Thoracic aorta (tissue), 2 donors: Measurements from ENCODE around the gene FRMD8. TPM values are rescaled to one million over a fixed set of nuclear protein-coding genes. Genes with fewer than 3 reads are reported as not detected.

ENCODE experiments used
- ATAC-seq: fragments of 150-250 bp; one replicate; pipeline ENCODE4 v1.8.0; 2017; ENCODE audit warnings: low read depth; ENCODE audit not compliant: insufficient number of reproducible peaks, low FRiP score
- DNase-seq: peaks from one replicate; pipeline ENCODE4 v3.0.0-alpha.2; 2020; ENCODE audit warnings: low spot score
- H3K27ac ChIP-seq, 2 donors: fragments of 200-600 bp; sonication (generic); 1 replicate in 1 of 2; 2 replicates in 1 of 2; pipeline ENCODE4 v1.5.1; 2016; ENCODE audit warnings: mild to moderate bottlenecking in 2 of 2, moderate library complexity in 2 of 2
- H3K27me3 ChIP-seq: fragments of 200-600 bp; sonication (generic); replicated peaks from 2 replicates; pipeline ENCODE4 v1.6.0; 2016; ENCODE audit warnings: mild to moderate bottlenecking; ENCODE audit not compliant: insufficient read depth
- H3K36me3 ChIP-seq: fragments of 200-600 bp; sonication (generic); one replicate; pipeline ENCODE4 v1.5.1; 2016
- H3K4me1 ChIP-seq, 2 donors: fragments of 200-600 bp; sonication (generic); 1 replicate in 1 of 2; 2 replicates in 1 of 2; pipeline versions ENCODE4 v1.5.1 to v1.6.0; 2016; ENCODE audit warnings: low read depth in 2 of 2, mild to moderate bottlenecking in 1 of 2; ENCODE audit not compliant: control insufficient read depth in 1 of 2
- H3K4me3 ChIP-seq: fragments of 200-600 bp; sonication (generic); 2 replicates; pipeline ENCODE4 v1.5.1; 2016; ENCODE audit warnings: mild to moderate bottlenecking
- H3K9me3 ChIP-seq: fragments of 200-600 bp; sonication (generic); 2 replicates; pipeline ENCODE4 v1.5.1; 2016
- total RNA-seq, 2 donors: library from RNA; depleted of rRNA; stranded (reverse); fragments of >200 nt; gene quantifications; one replicate each; pipeline versions ENCODE4 v1.1.0 to v1.2.3, GENCODE V29; 2016
- TF ChIP-seq, protein P1 (sequence below): fragments of 200-600 bp; sonication (generic); IDR thresholded peaks from one replicate; pipeline ENCODE4 v1.5.1; 2019; ENCODE audit warnings: antibody characterized with exemption

FRMD8 gene
- total RNA-seq, 2 donors from 2014 or later: 45.2 to 45.9 TPM

GRCh38 chr11:65429068-65429681 is 42.7 kb downstream of the FRMD8 start:
- DNase-seq: no peak
- Histone ChIP-seq H3K27me3 (no peaks in the 10 kb centered on the region), H3K4me1 (peaks cover 21 to 63% of the 10 kb centered on the region in 2 donors), H3K9me3 (no peaks in the 10 kb centered on the region), H3K27ac (peak overlapping the region; percentile 55 to 100), H3K4me3 (peak overlapping the region; percentile 94), H3K36me3 (peaks cover 35% of the 10 kb centered on the region)
- TF ChIP-seq, protein P1, sequence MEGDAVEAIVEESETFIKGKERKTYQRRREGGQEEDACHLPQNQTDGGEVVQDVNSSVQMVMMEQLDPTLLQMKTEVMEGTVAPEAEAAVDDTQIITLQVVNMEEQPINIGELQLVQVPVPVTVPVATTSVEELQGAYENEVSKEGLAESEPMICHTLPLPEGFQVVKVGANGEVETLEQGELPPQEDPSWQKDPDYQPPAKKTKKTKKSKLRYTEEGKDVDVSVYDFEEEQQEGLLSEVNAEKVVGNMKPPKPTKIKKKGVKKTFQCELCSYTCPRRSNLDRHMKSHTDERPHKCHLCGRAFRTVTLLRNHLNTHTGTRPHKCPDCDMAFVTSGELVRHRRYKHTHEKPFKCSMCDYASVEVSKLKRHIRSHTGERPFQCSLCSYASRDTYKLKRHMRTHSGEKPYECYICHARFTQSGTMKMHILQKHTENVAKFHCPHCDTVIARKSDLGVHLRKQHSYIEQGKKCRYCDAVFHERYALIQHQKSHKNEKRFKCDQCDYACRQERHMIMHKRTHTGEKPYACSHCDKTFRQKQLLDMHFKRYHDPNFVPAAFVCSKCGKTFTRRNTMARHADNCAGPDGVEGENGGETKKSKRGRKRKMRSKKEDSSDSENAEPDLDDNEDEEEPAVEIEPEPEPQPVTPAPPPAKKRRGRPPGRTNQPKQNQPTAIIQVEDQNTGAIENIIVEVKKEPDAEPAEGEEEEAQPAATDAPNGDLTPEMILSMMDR: no peak
- no peak for ATAC-seq

DNA sequence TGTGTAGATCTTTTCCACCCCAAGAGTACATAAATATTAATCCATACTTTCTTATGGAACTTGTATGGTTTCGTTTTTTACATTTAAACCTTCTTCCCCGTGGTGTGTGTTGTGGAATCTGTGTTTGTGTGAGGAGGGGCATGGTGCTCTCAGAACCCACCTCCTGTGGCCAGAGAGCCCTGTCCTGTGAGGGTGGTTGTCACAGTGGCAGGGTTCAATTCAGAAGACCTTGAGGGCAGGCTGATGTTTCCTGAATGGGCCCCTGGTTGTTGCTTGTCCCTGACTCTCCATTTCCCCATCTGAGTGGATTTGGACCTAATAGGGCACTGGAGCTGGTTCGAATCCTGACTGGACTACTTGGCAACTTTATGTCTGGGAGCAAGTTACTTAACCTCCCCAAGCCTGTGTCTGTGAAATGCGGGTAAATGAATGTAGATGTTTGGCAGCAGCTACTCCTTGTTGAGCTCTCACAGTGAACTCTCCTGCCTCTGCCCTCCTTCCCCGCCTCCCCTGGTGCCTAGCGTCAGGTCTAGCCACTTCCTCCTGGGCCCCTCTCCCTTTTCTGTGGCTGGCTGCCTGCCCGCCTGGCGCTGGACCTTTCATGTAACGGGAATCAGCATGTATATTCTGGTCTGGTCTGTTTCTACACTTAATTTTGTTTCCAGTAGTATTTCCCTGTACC is 43.4 kb downstream of the FRMD8 start:
- TF ChIP-seq, protein P1: no peak
- no peak for ATAC-seq
- peak overlapping the region; percentile 55 to 100 for H3K27ac ChIP-seq
- peaks cover 39% of the 10 kb centered on the region for H3K36me3 ChIP-seq
- DNase-seq: no peak
- H3K9me3 ChIP-seq: no peaks in the 10 kb centered on the region
- H3K27me3 ChIP-seq: no peaks in the 10 kb centered on the region
- H3K4me1 ChIP-seq: peaks cover 28 to 70% of the 10 kb centered on the region in 2 donors
- peak overlapping the region; percentile 94 for H3K4me3 ChIP-seq

- Histone ChIP-seq H3K4me3 (peak overlapping the region; percentile 94), H3K27ac (peak overlapping the region; percentile 55 to 100), H3K9me3 (no peaks in the 10 kb centered on the region), H3K27me3 (no peaks in the 10 kb centered on the region), H3K36me3 (peaks cover 40% of the 10 kb centered on the region), H3K4me1 (peaks cover 31 to 77% of the 10 kb centered on the region in 2 donors)
- DNase-seq (no peak), ATAC-seq (no peak)
- TF ChIP-seq, protein P1: no peak
These were observed 44.2 kb downstream of the FRMD8 start for GRCh38 chr11:65430406-65431217.

- no peak for ATAC-seq
- Histone ChIP-seq H3K4me1 (peaks cover 39 to 87% of the 10 kb centered on the region in 2 donors), H3K36me3 (peaks cover 43% of the 10 kb centered on the region)
These were observed 45.1 kb downstream of the FRMD8 start for GRCh38 chr11:65431451-65432099.

More at GRCh38 chr11:65431451-65432099, 45.1 kb downstream of the FRMD8 start:
- Histone ChIP-seq H3K9me3 (no peaks in the 10 kb centered on the region), H3K27me3 (no peaks in the 10 kb centered on the region), H3K4me3 (peak overlapping the region; percentile 94), H3K27ac (peak overlapping the region; percentile 18 to 100)
- TF ChIP-seq, protein P1: no peak
- no peak for DNase-seq
